Breast epithelium (tissue), 3 donors: Measurements from ENCODE around the gene TAF15.

ENCODE experiments used
- CTCF ChIP-seq, 3 donors: fragments of 450-650 bp; IDR thresholded peaks; one replicate each; pipeline ENCODE4 v1.5.1; 2016 to 2017; ENCODE audit warnings: antibody characterized with exemption in 3 of 3, mild to moderate bottlenecking in 3 of 3, moderate library complexity in 3 of 3
- POLR2A ChIP-seq: fragments of 450-650 bp; IDR thresholded peaks from one replicate; pipeline ENCODE4 v1.6.1; 2016; ENCODE audit warnings: antibody characterized with exemption, mild to moderate bottlenecking, moderate library complexity

- TF ChIP-seq CTCF (IDR thresholded peaks at IDR 0.05) (no peak), POLR2A (no peak)
Measured at GRCh38 chr17:35778641-35779196, 30.6 kb upstream of the TAF15 start.
